Ovary (tissue), 3 donors: ENCODE measurements around the gene DAPK1.

Experiments
- CTCF ChIP-seq, 3 donors: fragments of 450-650 bp in 2 of 3; fragments of 200-600 bp in 1 of 3; IDR thresholded peaks; one replicate each; pipeline versions ENCODE4 v1.5.1 to v1.8.0; 2016 to 2022; ENCODE audit warnings: antibody characterized with exemption in 3 of 3, mild to moderate bottlenecking in 1 of 3
- POLR2A ChIP-seq: fragments of 450-650 bp; IDR thresholded peaks from one replicate; pipeline ENCODE4 v1.6.1; 2017; ENCODE audit warnings: antibody characterized with exemption, mild to moderate bottlenecking, moderate library complexity
- donor health status: DM: no; HTN: no; CAD: no.

DNA sequence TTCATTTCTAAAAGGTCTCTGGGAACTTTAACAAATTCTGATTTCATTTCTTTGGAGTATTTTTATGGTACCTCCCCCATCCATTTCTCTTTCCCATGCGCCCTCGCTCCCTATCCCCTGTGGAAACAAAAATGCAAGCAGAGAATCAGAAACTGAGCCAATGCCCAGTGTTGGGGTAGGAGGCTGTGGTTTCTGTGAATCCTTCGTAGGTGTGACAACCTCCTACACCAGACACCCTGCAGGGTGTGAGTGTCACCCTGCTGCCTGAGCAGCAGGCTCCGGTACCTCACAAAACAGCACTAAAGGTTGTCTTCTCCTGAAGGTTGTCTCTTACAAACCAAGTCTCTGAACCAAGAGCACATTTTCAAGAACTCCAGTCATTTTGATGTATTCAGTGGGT lies 124.4 kb downstream of the DAPK1 start:
- TF ChIP-seq CTCF (IDR thresholded peaks at IDR 0.05), result no peak
- no peak for TF ChIP-seq POLR2A
